Measurements from ENCODE around the gene RELN.

RELN gene

DNA sequence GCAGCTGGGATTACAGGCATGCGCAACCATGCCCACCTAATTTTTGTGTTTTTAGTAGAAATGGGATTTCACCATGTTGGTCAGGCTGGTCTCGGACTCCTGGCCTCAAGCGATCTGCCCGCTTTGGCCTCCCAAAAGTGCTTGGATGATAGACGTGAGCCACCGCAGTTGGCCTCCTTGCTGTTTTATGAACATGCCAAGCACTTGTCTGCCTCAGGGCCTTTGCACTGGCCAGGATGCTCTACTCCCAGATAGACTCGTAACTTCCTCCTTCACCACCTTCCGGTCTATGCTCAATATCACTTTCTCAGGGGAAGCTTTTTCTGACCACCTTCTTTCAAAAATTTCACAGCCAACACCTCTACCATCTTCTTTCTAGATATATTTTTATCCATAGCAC, 549.8 kb downstream of the RELN start:
- DNase-seq, result no peak

GRCh38 chr7:103437623-103438022, 551.8 kb downstream of the RELN start:
- no peak for DNase-seq

DNA sequence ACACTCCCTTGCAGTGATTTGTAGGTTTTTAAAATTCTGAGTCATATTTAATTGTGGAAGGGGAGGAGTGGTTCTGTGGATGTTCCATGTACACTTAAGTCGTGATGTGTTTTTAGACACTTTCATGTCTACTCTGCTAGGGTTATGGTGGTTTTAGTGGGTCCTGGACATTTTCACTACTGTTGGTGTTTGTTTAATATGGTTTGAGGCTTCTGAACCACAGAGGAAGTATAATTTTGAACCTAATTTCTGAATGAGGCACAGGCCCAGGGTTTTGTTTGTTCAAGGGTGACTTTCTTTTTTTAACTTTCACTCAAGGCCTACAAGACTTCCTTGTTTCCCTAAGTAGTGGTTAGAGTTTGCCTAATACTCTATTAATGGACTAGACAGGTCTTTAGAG, 556.7 kb downstream of the RELN start:
- no peak for DNase-seq

GRCh38 chr7:103425177-103425576, 564.3 kb downstream of the RELN start:
- DNase-seq, result no peak

DNA sequence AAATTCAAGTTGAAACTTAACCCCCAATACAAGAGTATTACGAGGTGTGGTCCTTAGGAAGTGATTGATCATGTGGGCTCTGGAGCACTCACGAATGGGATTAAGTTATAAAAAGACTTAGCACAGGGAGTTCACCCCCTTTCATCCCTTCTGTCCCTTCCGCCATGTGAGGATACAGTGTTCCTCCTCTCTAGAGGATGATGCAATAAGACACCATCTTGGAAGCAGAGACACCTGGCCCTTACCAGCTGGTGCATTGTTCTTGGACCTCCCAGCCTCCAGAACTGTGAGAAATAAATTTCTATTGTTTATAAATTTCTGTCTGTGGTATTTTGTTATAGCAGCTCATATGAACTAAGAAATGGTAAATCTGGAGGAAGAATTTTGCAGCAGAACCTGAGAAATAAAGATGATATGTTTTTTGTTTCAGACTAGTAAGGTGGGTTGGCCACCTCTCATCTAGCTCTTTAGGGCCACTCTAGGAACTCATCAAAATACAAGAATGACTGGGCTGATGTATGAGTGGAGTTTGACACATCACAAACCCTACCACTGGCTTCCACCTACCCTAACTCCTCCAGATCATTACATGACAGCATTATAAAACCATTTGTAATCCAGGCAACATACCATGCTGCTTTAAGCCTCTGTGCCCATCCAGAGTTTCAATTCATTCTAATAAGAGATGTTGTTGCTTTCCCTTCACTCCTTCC, 565.8 kb downstream of the RELN start:
- no peak for DNase-seq
